ENCODE data around the gene RNF32. TPM values are rescaled to one million over a fixed set of nuclear protein-coding genes. Genes with fewer than 3 reads are reported as not detected.

Gene RNF32
- total and polyA plus RNA-seq, 4 experiments from 2014 or later: 1.3 to 2.0 (median 1.7) TPM

DNA sequence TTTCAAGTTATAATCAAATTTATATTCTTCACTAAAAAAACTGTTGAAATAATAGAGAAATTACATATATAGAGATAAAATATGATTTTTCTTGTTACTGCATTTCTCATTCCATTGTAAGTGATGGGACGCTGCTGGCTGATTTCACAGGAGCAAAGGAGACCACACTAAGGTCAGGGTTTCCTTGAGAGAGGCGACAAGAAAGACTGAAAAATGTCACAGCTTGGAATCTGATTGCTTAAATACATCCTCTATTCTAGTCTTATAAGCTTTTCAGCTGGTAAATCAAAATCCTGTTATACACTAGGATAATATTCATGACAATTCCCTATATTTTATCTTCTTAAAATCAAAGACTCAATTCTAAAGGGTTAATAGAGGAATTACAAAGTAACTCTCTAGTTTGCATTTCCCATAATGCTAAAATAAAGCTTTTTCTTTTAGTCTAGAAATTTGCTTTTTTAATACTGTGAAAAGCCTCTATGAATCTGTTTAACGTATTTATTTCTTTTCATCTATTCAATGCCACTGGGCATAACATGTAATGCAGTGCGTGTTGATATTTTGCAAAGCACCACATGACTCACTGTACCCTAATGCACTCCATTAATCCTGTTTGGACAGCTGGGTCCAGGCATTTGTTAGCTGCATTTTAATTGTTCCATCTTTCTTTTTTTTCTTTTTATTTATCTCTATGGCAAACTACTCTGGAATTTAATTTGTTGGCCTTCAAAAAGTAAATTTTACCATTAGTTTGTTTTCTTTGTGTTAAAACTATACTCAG lies 81.7 kb downstream of the RNF32 start:
- Histone ChIP-seq H3K4me1 (ENCODE audit: insufficient read depth, low read length) (no peaks in the 10 kb centered on the region), H3K27me3 (ENCODE audit: insufficient read depth, low read length) (no peaks in the 10 kb centered on the region), H3K4me3 (ENCODE audit: low read length in 2 of 2) (no peak overlapping the region), H3K27ac (ENCODE audit: low read depth, low read length) (no peak overlapping the region), H3K9me3 (ENCODE audit: control insufficient read depth in 1 of 2, low read length in 2 of 2) (no peaks in the 10 kb centered on the region), H3K36me3 (ENCODE audit: insufficient read depth, low read length) (no peaks in the 10 kb centered on the region)
- ChIA-PET CTCF (ENCODE audit: partially characterized antibody) (no interaction called here), POLR2A (ENCODE audit: partially characterized antibody) (no interaction called here)
- Mint-ChIP-seq H3K27me3 (no peaks in the 10 kb centered on the region), H3K27ac (no peak overlapping the region), H3K9me3 (no peaks in the 10 kb centered on the region), H3K4me1 (peaks cover 0 to 2% (median 0%) of the 10 kb centered on the region in 4 donors), H3K4me3 (no peak overlapping the region), H3K36me3 (peaks cover 25 to 27% of the 10 kb centered on the region in 2 donors)
- no peak for DNase-seq
- intact Hi-C loops (cut with micrococcal nuclease): no loop called here

DNA sequence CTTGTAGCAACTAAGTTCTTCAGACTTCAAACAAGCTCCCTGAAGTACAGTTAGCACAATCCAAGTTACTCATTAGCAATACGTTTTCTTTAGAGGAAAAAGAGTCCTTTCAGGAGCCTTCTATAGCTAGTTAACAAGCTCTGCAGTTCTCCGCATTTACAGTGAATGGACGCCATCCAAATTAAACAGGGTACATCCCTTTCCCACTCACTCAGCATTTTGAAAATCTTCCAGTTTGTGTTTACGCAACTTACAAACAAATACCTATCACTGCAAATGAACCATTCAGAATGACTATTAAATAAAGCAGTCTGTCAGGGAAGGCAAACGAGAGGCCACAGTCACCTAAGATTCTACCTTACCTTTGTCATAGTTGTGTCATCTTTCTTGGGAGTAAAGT lies 84.5 kb downstream of the RNF32 start:
- intact Hi-C loops (cut with micrococcal nuclease): no loop called here
- no peak for DNase-seq
- H3K9me3 Mint-ChIP-seq: no peaks in the 10 kb centered on the region
- Histone ChIP-seq H3K27ac (ENCODE audit: low read depth, low read length) (no peak overlapping the region), H3K27me3 (ENCODE audit: insufficient read depth, low read length) (no peaks in the 10 kb centered on the region), H3K4me3 (ENCODE audit: low read length in 2 of 2) (no peak overlapping the region), H3K36me3 (ENCODE audit: insufficient read depth, low read length) (no peaks in the 10 kb centered on the region), H3K9me3 (ENCODE audit: control insufficient read depth in 1 of 2, low read length in 2 of 2) (no peaks in the 10 kb centered on the region), H3K4me1 (ENCODE audit: insufficient read depth, low read length) (no peaks in the 10 kb centered on the region)
- no peak overlapping the region for H3K4me3 Mint-ChIP-seq
- H3K27ac Mint-ChIP-seq: no peak overlapping the region
- ChIA-PET CTCF (ENCODE audit: partially characterized antibody) (no interaction called here), POLR2A (ENCODE audit: partially characterized antibody) (no interaction called here)
- peaks cover 0 to 4% (median under 1%) of the 10 kb centered on the region in 4 donors for H3K4me1 Mint-ChIP-seq
- H3K27me3 Mint-ChIP-seq: no peaks in the 10 kb centered on the region
- peaks cover 20 to 24% of the 10 kb centered on the region in 2 donors for H3K36me3 Mint-ChIP-seq

DNA sequence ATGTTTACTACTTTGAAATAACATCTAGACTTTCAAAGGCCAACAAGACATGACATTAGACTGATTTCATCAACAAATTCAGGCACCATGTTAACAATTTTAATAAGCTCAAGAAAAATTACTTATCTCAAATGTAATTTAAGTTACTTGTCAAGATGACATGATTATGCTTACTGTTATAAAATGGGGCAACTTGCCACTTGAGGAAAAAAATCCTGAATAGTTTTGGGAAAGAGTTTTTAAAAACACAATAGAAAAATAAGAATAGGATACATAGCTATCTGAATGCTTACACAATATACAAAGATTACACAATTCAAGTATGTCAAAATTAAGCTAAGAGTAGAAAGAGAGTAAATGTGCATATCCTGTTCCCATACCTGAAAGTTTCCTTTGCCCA lies 85.4 kb downstream of the RNF32 start:
- CTCF ChIA-PET (ENCODE audit: partially characterized antibody): no interaction called here

More for the DNA sequence above, 85.4 kb downstream of the RNF32 start:
- Histone ChIP-seq H3K9me3 (ENCODE audit: control insufficient read depth in 1 of 2, low read length in 2 of 2) (no peaks in the 10 kb centered on the region), H3K36me3 (ENCODE audit: insufficient read depth, low read length) (no peaks in the 10 kb centered on the region), H3K4me1 (ENCODE audit: insufficient read depth, low read length) (no peaks in the 10 kb centered on the region), H3K27ac (ENCODE audit: low read depth, low read length) (no peak overlapping the region), H3K27me3 (ENCODE audit: insufficient read depth, low read length) (no peaks in the 10 kb centered on the region), H3K4me3 (ENCODE audit: low read length in 2 of 2) (no peak overlapping the region)
- H3K27me3 Mint-ChIP-seq: no peaks in the 10 kb centered on the region
- intact Hi-C loops (cut with micrococcal nuclease): no loop called here
- peak overlapping the region in 1 of 7 donors; percentile 17 for H3K27ac Mint-ChIP-seq
- H3K9me3 Mint-ChIP-seq: no peaks in the 10 kb centered on the region
- H3K4me1 Mint-ChIP-seq: peaks cover 0 to 4% (median under 1%) of the 10 kb centered on the region in 4 donors
- H3K4me3 Mint-ChIP-seq: no peak overlapping the region
- DNase-seq: no peak
- peaks cover 26 to 27% of the 10 kb centered on the region in 2 donors for H3K36me3 Mint-ChIP-seq
- POLR2A ChIA-PET (ENCODE audit: partially characterized antibody): no interaction called here

Measured in CD4-positive, alpha-beta memory T cell (primary cell).